Omental fat pad (tissue), 4 donors: ENCODE measurements around the gene GHRHR. TPM values are rescaled to one million over a fixed set of nuclear protein-coding genes. Genes with fewer than 3 reads are reported as not detected.

Source experiments
- ATAC-seq: fragments of 150-250 bp; one replicate; pipeline ENCODE4 v1.9.1; 2016; ENCODE audit warnings: mild to moderate bottlenecking, moderate library complexity; ENCODE audit not compliant: low FRiP score
- DNase-seq: peaks from one replicate; pipeline ENCODE4 v3.0.0-alpha.2; 2019; ENCODE audit warnings: low spot score
- total RNA-seq, 4 donors: library from RNA; depleted of rRNA; stranded (reverse); fragments of >200 nt; gene quantifications; one replicate each; pipeline ENCODE4 v1.1.0, GENCODE V29; 2016
- TF ChIP-seq, protein P1 (sequence below), 3 donors: fragments of 450-650 bp; IDR thresholded peaks; one replicate each; pipeline ENCODE4 v1.5.1; 2016 to 2017; ENCODE audit warnings: antibody characterized with exemption in 3 of 3, mild to moderate bottlenecking in 3 of 3, moderate library complexity in 2 of 3

GHRHR gene
- total RNA-seq, 4 donors from 2014 or later, result not detected

DNA sequence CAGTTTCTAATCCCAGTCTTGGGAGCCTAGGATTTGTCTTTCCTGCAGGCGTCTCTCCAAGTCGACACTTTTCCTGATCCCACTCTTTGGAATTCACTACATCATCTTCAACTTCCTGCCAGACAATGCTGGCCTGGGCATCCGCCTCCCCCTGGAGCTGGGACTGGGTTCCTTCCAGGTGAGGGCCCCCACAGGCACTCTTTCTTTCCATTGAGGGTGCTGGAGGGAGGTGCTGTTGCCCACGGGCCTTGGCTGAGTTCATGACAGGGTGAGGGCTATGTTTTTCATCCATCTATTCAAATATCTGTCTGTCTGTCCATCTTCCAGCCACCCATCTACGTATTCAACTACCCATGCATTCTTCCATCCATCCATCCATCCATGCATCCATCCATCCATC, 12.6 kb downstream of the GHRHR start:
- TF ChIP-seq, protein P1, sequence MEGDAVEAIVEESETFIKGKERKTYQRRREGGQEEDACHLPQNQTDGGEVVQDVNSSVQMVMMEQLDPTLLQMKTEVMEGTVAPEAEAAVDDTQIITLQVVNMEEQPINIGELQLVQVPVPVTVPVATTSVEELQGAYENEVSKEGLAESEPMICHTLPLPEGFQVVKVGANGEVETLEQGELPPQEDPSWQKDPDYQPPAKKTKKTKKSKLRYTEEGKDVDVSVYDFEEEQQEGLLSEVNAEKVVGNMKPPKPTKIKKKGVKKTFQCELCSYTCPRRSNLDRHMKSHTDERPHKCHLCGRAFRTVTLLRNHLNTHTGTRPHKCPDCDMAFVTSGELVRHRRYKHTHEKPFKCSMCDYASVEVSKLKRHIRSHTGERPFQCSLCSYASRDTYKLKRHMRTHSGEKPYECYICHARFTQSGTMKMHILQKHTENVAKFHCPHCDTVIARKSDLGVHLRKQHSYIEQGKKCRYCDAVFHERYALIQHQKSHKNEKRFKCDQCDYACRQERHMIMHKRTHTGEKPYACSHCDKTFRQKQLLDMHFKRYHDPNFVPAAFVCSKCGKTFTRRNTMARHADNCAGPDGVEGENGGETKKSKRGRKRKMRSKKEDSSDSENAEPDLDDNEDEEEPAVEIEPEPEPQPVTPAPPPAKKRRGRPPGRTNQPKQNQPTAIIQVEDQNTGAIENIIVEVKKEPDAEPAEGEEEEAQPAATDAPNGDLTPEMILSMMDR (IDR thresholded peaks at IDR 0.05), result no peak
- DNase-seq (no peak), ATAC-seq (no peak)

GRCh38 chr7:30977222-30977621, 13.5 kb downstream of the GHRHR start:
- no peak for ATAC-seq
- no peak for DNase-seq
- TF ChIP-seq, protein P1 (IDR thresholded peaks at IDR 0.05), result no peak

GRCh38 chr7:30977896-30978564, 14.3 kb downstream of the GHRHR start:
- DNase-seq, result no peak
- TF ChIP-seq, protein P1 (IDR thresholded peaks at IDR 0.05), result no peak
- no peak for ATAC-seq

- TF ChIP-seq, protein P1 (IDR thresholded peaks at IDR 0.05), result no peak
- ATAC-seq, result no peak
These were observed 15.3 kb downstream of the GHRHR start for GRCh38 chr7:30979027-30979426.

DNA sequence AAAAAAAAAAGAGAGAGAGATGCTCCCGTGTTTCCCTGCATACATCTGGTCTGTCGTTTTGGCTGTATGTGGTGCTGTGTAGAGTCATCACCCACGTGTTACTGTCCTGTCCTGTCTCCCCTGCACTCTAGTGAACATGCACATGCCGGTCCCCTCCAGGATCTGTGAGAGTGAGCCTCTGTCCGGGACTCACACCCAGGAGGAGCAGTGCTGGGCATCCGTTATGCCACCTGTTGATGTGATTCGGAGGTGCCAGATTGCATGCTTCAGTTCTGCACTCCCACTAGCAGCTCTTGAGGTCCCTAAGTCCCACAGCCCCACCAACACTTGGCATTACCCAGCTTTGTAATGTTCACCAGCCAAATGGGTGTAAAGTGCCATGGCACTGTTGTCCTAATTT, 16.4 kb downstream of the GHRHR start:
- no peak for ATAC-seq
- DNase-seq, result peak; percentile 6
- TF ChIP-seq, protein P1 (IDR thresholded peaks at IDR 0.05), result no peak

More at GRCh38 chr7:30979027-30979426, 15.3 kb downstream of the GHRHR start:
- peak; percentile 14 for DNase-seq

DNA sequence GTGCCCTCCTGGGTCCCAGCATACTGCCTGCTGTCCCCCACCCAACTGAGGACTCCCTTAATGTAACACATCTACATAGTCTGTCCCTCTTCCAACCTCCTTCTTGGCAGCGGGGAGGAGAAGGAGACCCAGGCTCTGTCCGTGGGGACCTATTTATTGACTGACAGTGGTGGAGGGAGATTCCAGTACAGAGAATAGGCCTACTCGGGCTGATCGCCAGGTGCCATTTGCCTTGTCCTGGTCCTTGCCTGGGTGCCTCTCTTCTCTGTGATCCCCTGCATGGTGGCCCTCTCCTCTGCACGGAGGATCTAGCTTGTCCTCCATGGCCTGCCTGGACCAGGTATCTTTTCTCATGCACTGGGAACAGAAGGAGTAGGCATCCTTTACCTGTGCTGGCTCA, 17.0 kb downstream of the GHRHR start:
- DNase-seq (no peak), ATAC-seq (no peak)
- TF ChIP-seq, protein P1 (IDR thresholded peaks at IDR 0.05), result no peak
